H1 (cell line): ENCODE data around the gene ZFPL1. TPM values are rescaled to one million over a fixed set of nuclear protein-coding genes. Genes with fewer than 3 reads are reported as not detected.

Source experiments
- CTCF ChIA-PET: fragments of 300-600 bp; sonication (Branson Sonifier 250); formaldehyde crosslinking; loops from one replicate; lab custom pipeline; 2021; ENCODE audit not compliant: partially characterized antibody; lab: Charles Lee
- POLR2A ChIA-PET: fragments of 300-600 bp; sonication (Branson Sonifier 250); formaldehyde crosslinking; loops from one replicate; lab custom pipeline; 2021; ENCODE audit warnings: inconsistent platforms; ENCODE audit not compliant: partially characterized antibody; lab: Charles Lee
- DNase-seq, 2 experiments: peaks; one replicate each; pipeline versions ENCODE4 v3.0.0 to v3.0.0-alpha.2; 2010 to 2022; ENCODE audit warnings: low spot score in 2 of 2, low read depth in 1 of 2, mixed read lengths in 1 of 2
- FAIRE-seq: peaks from 2 replicates; lab custom pipeline; 2011; peaks lifted over from hg19 to GRCh38; lab: Jason Lieb, UNC
- H2AFZ ChIP-seq: 2 replicates; pipeline ENCODE4 v1.8.1; 2012; ENCODE audit warnings: low read length, inconsistent platforms
- H2AK5ac ChIP-seq: 2 replicates; pipeline ENCODE4 v1.6.1; 2013; ENCODE audit warnings: low read depth, low read length
- H2BK120ac ChIP-seq: replicated peaks from 2 replicates; pipeline ENCODE3; 2013; ENCODE audit warnings: low read depth, low read length, inconsistent platforms
- H2BK12ac ChIP-seq: 2 replicates; pipeline ENCODE4 v1.6.1; 2013; ENCODE audit warnings: low read depth, low read length
- H2BK15ac ChIP-seq: 2 replicates; pipeline ENCODE4 v1.6.1; 2013; ENCODE audit warnings: low read length
- H2BK20ac ChIP-seq: 2 replicates; pipeline ENCODE4 v1.6.1; 2013; ENCODE audit warnings: low read length
- H2BK5ac ChIP-seq: 2 replicates; pipeline ENCODE4 v1.6.1; 2013; ENCODE audit warnings: low read depth, low read length
- H3K14ac ChIP-seq: 2 replicates; pipeline ENCODE4 v1.6.1; 2013; ENCODE audit warnings: inconsistent platforms; ENCODE audit not compliant: insufficient read length
- H3K18ac ChIP-seq: 2 replicates; pipeline ENCODE4 v1.6.1; 2013; ENCODE audit warnings: low read length; ENCODE audit errors: extremely low read depth
- H3K23ac ChIP-seq: 2 replicates; pipeline ENCODE4 v1.6.1; 2013; ENCODE audit warnings: inconsistent platforms; ENCODE audit not compliant: insufficient read length
- H3K23me2 ChIP-seq: 2 replicates; pipeline ENCODE4 v1.6.1; 2013; ENCODE audit warnings: low read depth, low read length
- H3K27ac ChIP-seq: 2 replicates; pipeline ENCODE4 v1.6.1; 2011; ENCODE audit warnings: low read depth, low read length, inconsistent platforms
- H3K27me3 ChIP-seq, 4 experiments: replicated peaks in 1 of 4; 1 replicate in 1 of 4; 2 replicates in 3 of 4; pipeline versions ENCODE4 v1.6.1 to v1.8.1; 2011 to 2013; ENCODE audit warnings: low read length in 3 of 4, mild to moderate bottlenecking in 3 of 4, inconsistent platforms in 2 of 4, mixed read lengths in 2 of 4, moderate library complexity in 1 of 4; ENCODE audit not compliant: control insufficient read depth in 3 of 4, insufficient read depth in 3 of 4; ENCODE audit errors: extremely low read depth in 1 of 4
- H3K36me3 ChIP-seq, 4 experiments: 2 replicates each; pipeline versions ENCODE4 v1.6.1 to v1.8.1; 2011 to 2013; ENCODE audit warnings: mild to moderate bottlenecking in 4 of 4, low read length in 3 of 4, moderate library complexity in 2 of 4, control low read depth in 1 of 4, inconsistent platforms in 1 of 4; ENCODE audit not compliant: insufficient read depth in 4 of 4, control insufficient read depth in 2 of 4
- H3K4ac ChIP-seq: replicated peaks from 2 replicates; pipeline ENCODE3; 2013; ENCODE audit warnings: low read length, low read depth, mixed read lengths, inconsistent platforms; ENCODE audit not compliant: insufficient read length
- H3K4me1 ChIP-seq, 4 experiments: replicated peaks in 1 of 4; 1 replicate in 1 of 4; 2 replicates in 3 of 4; pipeline versions ENCODE4 v1.6.1 to v1.8.1; 2011 to 2013; ENCODE audit warnings: low read length in 3 of 4, inconsistent platforms in 2 of 4, mixed read lengths in 1 of 4; ENCODE audit not compliant: insufficient read depth in 4 of 4, control insufficient read depth in 3 of 4
- H3K4me2 ChIP-seq, 2 experiments: 2 replicates each; pipeline versions ENCODE4 v1.6.1 to v1.8.1; 2011 to 2013; ENCODE audit warnings: low read depth in 2 of 2, low read length in 2 of 2, control low read depth in 1 of 2, inconsistent platforms in 1 of 2, mild to moderate bottlenecking in 1 of 2; ENCODE audit not compliant: insufficient read depth in 1 of 2
- H3K4me3 ChIP-seq, 4 experiments: fragments of 200-600, 300-600 bp in 1 of 4; sonication (generic), shearing (Covaris generic), sonication (Bioruptor Twin) in 1 of 4; 2 replicates each; pipeline versions ENCODE4 v1.5.1 to v1.8.1; 2011 to 2016; ENCODE audit warnings: low read length in 4 of 4, low read depth in 3 of 4, control low read depth in 2 of 4, inconsistent platforms in 2 of 4, mild to moderate bottlenecking in 2 of 4, mixed read lengths in 1 of 4, moderate library complexity in 1 of 4; ENCODE audit not compliant: insufficient read depth in 2 of 4; ENCODE audit errors: extremely low read depth in 1 of 4
- H3K56ac ChIP-seq: replicated peaks from 2 replicates; pipeline ENCODE3; 2013; ENCODE audit warnings: low read depth, mild to moderate bottlenecking, mixed read lengths, low read length, inconsistent platforms; ENCODE audit not compliant: insufficient read length
- H3K79me1 ChIP-seq: 2 replicates; pipeline ENCODE4 v1.6.1; 2013; ENCODE audit warnings: low read depth, low read length, control low read depth
- H3K79me2 ChIP-seq, 2 experiments: 2 replicates each; pipeline versions ENCODE4 v1.6.1 to v1.8.1; 2012 to 2013; ENCODE audit warnings: low read length in 2 of 2, mild to moderate bottlenecking in 2 of 2, inconsistent platforms in 1 of 2; ENCODE audit not compliant: insufficient read depth in 2 of 2, control insufficient read depth in 1 of 2
- H3K9ac ChIP-seq, 4 experiments: replicated peaks in 1 of 4; 1 replicate in 1 of 4; 2 replicates in 3 of 4; pipeline versions ENCODE4 v1.6.1 to v1.8.1; 2011 to 2013; ENCODE audit warnings: low read depth in 3 of 4, low read length in 3 of 4, control low read depth in 2 of 4, mild to moderate bottlenecking in 2 of 4, moderate library complexity in 2 of 4, inconsistent platforms in 1 of 4; ENCODE audit errors: extremely low read depth in 1 of 4
- H3K9me3 ChIP-seq, 2 experiments: 2 replicates each; pipeline versions ENCODE4 v1.6.1 to v1.8.1; 2012 to 2013; ENCODE audit warnings: mild to moderate bottlenecking in 2 of 2, moderate library complexity in 2 of 2, control low read depth in 1 of 2, inconsistent platforms in 1 of 2, low read depth in 1 of 2, low read length in 1 of 2, mixed read lengths in 1 of 2; ENCODE audit not compliant: insufficient read depth in 2 of 2
- H4K20me1 ChIP-seq, 2 experiments: replicated peaks in 1 of 2; 2 replicates each; pipeline versions ENCODE3 to v1.8.1; 2011 to 2013; ENCODE audit warnings: inconsistent platforms in 2 of 2, low read length in 2 of 2, mild to moderate bottlenecking in 1 of 2; ENCODE audit not compliant: insufficient read depth in 2 of 2, control insufficient read depth in 1 of 2
- H4K5ac ChIP-seq: 2 replicates; pipeline ENCODE4 v1.6.1; 2013; ENCODE audit warnings: low read length, low read depth, mixed read lengths, inconsistent platforms; ENCODE audit not compliant: insufficient read length
- H4K8ac ChIP-seq: 2 replicates; pipeline ENCODE4 v1.8.0; 2013; ENCODE audit warnings: mild to moderate bottlenecking, moderate library complexity, low read length, inconsistent platforms; ENCODE audit not compliant: insufficient read depth; ENCODE audit errors: extremely low read depth
- H4K91ac ChIP-seq: replicated peaks from 2 replicates; pipeline ENCODE3; 2013; ENCODE audit warnings: low read length, mixed read lengths, inconsistent platforms; ENCODE audit not compliant: insufficient read length
- CEBPB ChIP-seq: IDR thresholded peaks from 2 replicates; pipeline ENCODE4 v1.6.1; 2012; ENCODE audit warnings: low read depth, low read length
- E2F6 ChIP-seq: IDR thresholded peaks from 2 replicates; pipeline ENCODE4 v1.6.1; 2012; ENCODE audit warnings: inconsistent platforms
- EZH2 ChIP-seq: fragments of 200-600 bp; sonication (generic); IDR thresholded peaks from 2 replicates; pipeline ENCODE4 v1.7.1; 2012; ENCODE audit warnings: low read depth, mild to moderate bottlenecking, moderate library complexity, low read length, inconsistent platforms; ENCODE audit not compliant: severe bottlenecking
- NRF1 ChIP-seq: IDR thresholded peaks from 2 replicates; pipeline ENCODE4 v1.6.1; 2011; ENCODE audit warnings: mild to moderate bottlenecking, low read depth, low read length, improper control_type of control experiment
- SRF ChIP-seq: IDR thresholded peaks from 2 replicates; pipeline ENCODE4 v1.6.1; 2011; ENCODE audit warnings: mild to moderate bottlenecking, low read depth, low read length, moderate library complexity
- YY1 ChIP-seq: IDR thresholded peaks from 2 replicates; pipeline ENCODE4 v1.6.1; 2011; ENCODE audit warnings: low read depth, mild to moderate bottlenecking, low read length
- WGBS, 2 experiments: shearing (Covaris generic) in 1 of 2; methylation state at CpG; one replicate each; pipeline versions ENCODE4 v1.1.6 to v1.1.7; 2013 to 2015; ENCODE audit warnings: low lambda C conversion rate in 2 of 2, mixed read lengths in 2 of 2, inconsistent platforms in 1 of 2, low coverage in 1 of 2, missing lambda C conversion rate in 1 of 2; ENCODE audit not compliant: insufficient replicate concordance in 2 of 2, insufficient coverage in 1 of 2, insufficient read length in 1 of 2; ENCODE audit errors: extremely low coverage in 1 of 2, missing lambda C conversion rate in 1 of 2; 5-methylcytosine and 5-hydroxymethylcytosine counted together
- polyA plus RNA-seq, 7 experiments: library from polyadenylated mRNA; depleted of rRNA in 3 of 7; stranded (reverse) in 5 of 7; unstranded in 2 of 7; fragments of >200 nt in 5 of 7; fragments of 200-250 nt in 2 of 7; gene quantifications; 1 replicate in 5 of 7; 2 replicates in 1 of 7; 4 replicates in 1 of 7; pipeline versions ENCODE4 v1.2.1 to v1.2.3, GENCODE V29; 2011 to 2013; ENCODE audit warnings: missing spikeins in 2 of 7, mixed read lengths in 2 of 7
- total RNA-seq: library from RNA; stranded (reverse); fragmentation: NEBNext Ultra II Directional; extraction: Animal tissue kit (Norgen Biotek cat#: 25700); gene quantifications from 2 replicates; pipeline ENCODE4 v1.2.1, GENCODE V29; 2021
- TF ChIP-seq, protein P1 (sequence below), 3 experiments: IDR thresholded peaks; 1 replicate in 2 of 3; 2 replicates in 1 of 3; pipeline versions ENCODE4 v1.5.1 to v1.6.1; 2011; ENCODE audit warnings: low read length in 3 of 3, mild to moderate bottlenecking in 3 of 3, inconsistent platforms in 2 of 3, low read depth in 1 of 3, moderate library complexity in 1 of 3; ENCODE audit not compliant: insufficient read depth in 1 of 3; ENCODE audit errors: control extremely low read depth in 1 of 3

The ZFPL1 gene
- total and polyA plus RNA-seq, 2 of the 8 experiments (the other 6 are each of a cell fraction or from before 2014, with no cell fraction given) = 21.5 to 76.8 TPM

- H3K18ac ChIP-seq = no peak overlapping the region
- H3K79me1 ChIP-seq = peaks cover 9% of the 10 kb centered on the region
- no peak overlapping the region for H2BK5ac ChIP-seq
- DNase-seq (no peak), FAIRE-seq (no peak)
- no peak overlapping the region for H2BK12ac ChIP-seq
- H3K56ac ChIP-seq = no peak overlapping the region
- no peak overlapping the region for H2AK5ac ChIP-seq
- no peak overlapping the region for H3K9ac ChIP-seq
- H3K4me1 ChIP-seq = peaks cover 0 to 6% (median 1%) of the 10 kb centered on the region in 4 experiments; a peak in 4 of 7 replicates
- WGBS, 2 experiments = 92% methylated on average over 12 of the region's 12 CpGs; no CpG with 5 or more reads in 1 of the 2 experiments
- no peak overlapping the region for H3K27ac ChIP-seq
- H2BK20ac ChIP-seq = no peak overlapping the region
- H3K4me2 ChIP-seq = no peak overlapping the region
- ChIA-PET CTCF (interaction anchor here (1.1 to 9.5 kb wide), 2 partner anchors 14 to 50 kb away, joined by 4 to 71 read pairs; partner anchors contain the start of gene TM7SF2), POLR2A (interaction anchor here (1.3 to 15.8 kb wide), 4 partner anchors 10 to 61 kb away, joined by 3 to 305 read pairs (median 20); partner anchors contain the start of genes FAU, MRPL49, SYVN1 and TM7SF2)
- no peaks in the 10 kb centered on the region for H3K9me3 ChIP-seq
- H3K27me3 ChIP-seq = no peaks in the 10 kb centered on the region
- H2AFZ ChIP-seq = no peak overlapping the region
- no peak overlapping the region for H3K14ac ChIP-seq
- no peak overlapping the region for H3K23ac ChIP-seq
- H4K8ac ChIP-seq = no peak overlapping the region
- H2BK120ac ChIP-seq = no peak overlapping the region
- no peak overlapping the region for H3K4ac ChIP-seq
- H3K23me2 ChIP-seq = peaks cover 3% of the 10 kb centered on the region; the same call in 1 of the 2 replicates
- peaks cover 0 to 9% of the 10 kb centered on the region in 2 experiments for H4K20me1 ChIP-seq
- H4K91ac ChIP-seq = no peak overlapping the region
- no peak overlapping the region for H4K5ac ChIP-seq
- peaks cover 6 to 32% of the 10 kb centered on the region in 2 experiments for H3K79me2 ChIP-seq
- H3K36me3 ChIP-seq = peaks cover 18 to 58% (median 49%) of the 10 kb centered on the region in 4 experiments
- no peak overlapping the region for H2BK15ac ChIP-seq
- H3K4me3 ChIP-seq = no peak overlapping the region
- TF ChIP-seq, protein P1, sequence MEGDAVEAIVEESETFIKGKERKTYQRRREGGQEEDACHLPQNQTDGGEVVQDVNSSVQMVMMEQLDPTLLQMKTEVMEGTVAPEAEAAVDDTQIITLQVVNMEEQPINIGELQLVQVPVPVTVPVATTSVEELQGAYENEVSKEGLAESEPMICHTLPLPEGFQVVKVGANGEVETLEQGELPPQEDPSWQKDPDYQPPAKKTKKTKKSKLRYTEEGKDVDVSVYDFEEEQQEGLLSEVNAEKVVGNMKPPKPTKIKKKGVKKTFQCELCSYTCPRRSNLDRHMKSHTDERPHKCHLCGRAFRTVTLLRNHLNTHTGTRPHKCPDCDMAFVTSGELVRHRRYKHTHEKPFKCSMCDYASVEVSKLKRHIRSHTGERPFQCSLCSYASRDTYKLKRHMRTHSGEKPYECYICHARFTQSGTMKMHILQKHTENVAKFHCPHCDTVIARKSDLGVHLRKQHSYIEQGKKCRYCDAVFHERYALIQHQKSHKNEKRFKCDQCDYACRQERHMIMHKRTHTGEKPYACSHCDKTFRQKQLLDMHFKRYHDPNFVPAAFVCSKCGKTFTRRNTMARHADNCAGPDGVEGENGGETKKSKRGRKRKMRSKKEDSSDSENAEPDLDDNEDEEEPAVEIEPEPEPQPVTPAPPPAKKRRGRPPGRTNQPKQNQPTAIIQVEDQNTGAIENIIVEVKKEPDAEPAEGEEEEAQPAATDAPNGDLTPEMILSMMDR (IDR thresholded peaks at IDR 0.05; ENCODE audit: control extremely low read depth in 1 of 3, insufficient read depth in 1 of 3, low read depth in 1 of 3, low read length in 3 of 3) = no peak
- TF ChIP-seq EZH2 (no peak), CEBPB (no peak), NRF1 (no peak), YY1 (no peak), E2F6 (no peak), SRF (no peak)
These were observed 41.4 kb downstream of the ZFPL1 start for GRCh38 chr11:65125197-65126056.
